K562 (cell line): Measurements from ENCODE around the gene CSNK1A1. TPM values are rescaled to one million over a fixed set of nuclear protein-coding genes. Genes with fewer than 3 reads are reported as not detected.

Source experiments
- CBX3 ChIP-seq, 2 experiments: IDR thresholded peaks; 1 replicate in 1 of 2; 2 replicates in 1 of 2; pipeline ENCODE4 v1.6.1; 2012; ENCODE audit warnings: inconsistent platforms in 2 of 2, low read length in 2 of 2, borderline replicate concordance in 1 of 2, control low read depth in 1 of 2
- CREBBP ChIP-seq: IDR thresholded peaks from one replicate; pipeline ENCODE4 v1.6.1; 2012; ENCODE audit warnings: low read depth, mild to moderate bottlenecking, control low read depth, inconsistent platforms, low read length
- MCM7 ChIP-seq, 2 experiments: fragments of 450-650 bp; IDR thresholded peaks; 2 replicates each; pipeline ENCODE4 v1.6.1; 2016 to 2018
- NCOA1 ChIP-seq: fragments of 450-650 bp; IDR thresholded peaks from 2 replicates; pipeline ENCODE4 v1.6.1; 2016; ENCODE audit warnings: low read depth
- PHF21A ChIP-seq: fragments of 450-650 bp; IDR thresholded peaks from 2 replicates; pipeline ENCODE4 v1.6.1; 2017; ENCODE audit warnings: low read depth, borderline replicate concordance
- TAF7 ChIP-seq: fragments of 450-650 bp; IDR thresholded peaks from 2 replicates; pipeline ENCODE4 v1.6.1; 2016; ENCODE audit warnings: missing genetic modification characterization, missing compliant biosample characterization
- TARDBP ChIP-seq: fragments of 450-650 bp; IDR thresholded peaks from 2 replicates; pipeline ENCODE4 v1.6.1; 2016
- TOE1 ChIP-seq, 2 experiments: fragments of 450-650 bp in 1 of 2; sonication (generic) in 1 of 2; formaldehyde crosslinking in 1 of 2; IDR thresholded peaks; 2 replicates each; pipeline versions ENCODE4 v1.7.1 to v1.8.0; 2016 to 2022; ENCODE audit warnings: borderline replicate concordance in 2 of 2, mild to moderate bottlenecking in 2 of 2, antibody characterized with exemption in 1 of 2, inconsistent platforms in 1 of 2, low read depth in 1 of 2, missing genetic modification reagents in 1 of 2, moderate library complexity in 1 of 2
- VEZF1 ChIP-seq: fragments of 200-800 bp; sonication (Bioruptor generic); IDR thresholded peaks from 2 replicates; pipeline ENCODE4 v1.6.1; 2017; ENCODE audit warnings: missing genetic modification characterization, missing compliant biosample characterization
- XRCC3 ChIP-seq: fragments of 450-650 bp; IDR thresholded peaks from 2 replicates; pipeline ENCODE4 v1.6.1; 2017; ENCODE audit warnings: mild to moderate bottlenecking, moderate library complexity
- ZBTB26 ChIP-seq: fragments of 450-650 bp; formaldehyde crosslinking; IDR thresholded peaks from 2 replicates; pipeline ENCODE4 v1.4.0; 2022; ENCODE audit warnings: missing genetic modification characterization
- ZNF24 ChIP-seq: fragments of 450-650 bp; IDR thresholded peaks from 2 replicates; pipeline ENCODE4 v1.6.1; 2016
- ZNF253 ChIP-seq: fragments of 250-450 bp; sonication (Bioruptor Pico); conservative IDR thresholded peaks from 2 replicates; pipeline ENCODE4 v1.6.1; 2021; ENCODE audit warnings: mild to moderate bottlenecking
- ZNF282 ChIP-seq: sonication (generic); formaldehyde crosslinking; IDR thresholded peaks from 2 replicates; pipeline ENCODE4 v1.8.1; 2023; ENCODE audit warnings: missing genetic modification reagents
- polyA plus RNA-seq, 8 experiments: library from polyadenylated mRNA; depleted of rRNA in 4 of 8; stranded (reverse) in 5 of 8; unstranded in 3 of 8; fragments of >200 nt; fragmentation: Nextera tagmentation in 2 of 8; fragmentation: Illumina TruSeq in 1 of 8; extraction: Ambion mirVana in 2 of 8; extraction: Trizol in 1 of 8; gene quantifications; 2 replicates each; pipeline versions ENCODE4 v1.2.1 to v1.2.3, GENCODE V29; 2011 to 2014; ENCODE audit warnings: inconsistent platforms in 1 of 8, missing spikeins in 1 of 8
- total RNA-seq, 7 experiments: library from RNA; depleted of rRNA in 6 of 7; stranded (reverse); fragments of >200 nt in 6 of 7; fragmentation: Illumina TruSeq in 2 of 7; extraction: Trizol in 2 of 7; gene quantifications; 2 replicates each; pipeline versions ENCODE4 v1.2.1 to v1.2.3, GENCODE V29; 2011 to 2021; ENCODE audit warnings: low replicate concordance in 1 of 7
- TF ChIP-seq, protein P1 (sequence below): sonication (generic); formaldehyde crosslinking; IDR thresholded peaks from 2 replicates; pipeline ENCODE4 v1.8.0; 2023; ENCODE audit warnings: mild to moderate bottlenecking, missing genetic modification reagents
- TF ChIP-seq, protein P2 (sequence below): sonication (generic); formaldehyde crosslinking; IDR thresholded peaks from 2 replicates; pipeline ENCODE4 v1.8.0; 2023; ENCODE audit warnings: missing genetic modification reagents, mild to moderate bottlenecking, borderline replicate concordance

The CSNK1A1 gene
- total and polyA plus RNA-seq, 9 of the 15 experiments (the other 6 are each of a cell fraction or from before 2014, with no cell fraction given): 49.1 to 196 (median 154) TPM

DNA sequence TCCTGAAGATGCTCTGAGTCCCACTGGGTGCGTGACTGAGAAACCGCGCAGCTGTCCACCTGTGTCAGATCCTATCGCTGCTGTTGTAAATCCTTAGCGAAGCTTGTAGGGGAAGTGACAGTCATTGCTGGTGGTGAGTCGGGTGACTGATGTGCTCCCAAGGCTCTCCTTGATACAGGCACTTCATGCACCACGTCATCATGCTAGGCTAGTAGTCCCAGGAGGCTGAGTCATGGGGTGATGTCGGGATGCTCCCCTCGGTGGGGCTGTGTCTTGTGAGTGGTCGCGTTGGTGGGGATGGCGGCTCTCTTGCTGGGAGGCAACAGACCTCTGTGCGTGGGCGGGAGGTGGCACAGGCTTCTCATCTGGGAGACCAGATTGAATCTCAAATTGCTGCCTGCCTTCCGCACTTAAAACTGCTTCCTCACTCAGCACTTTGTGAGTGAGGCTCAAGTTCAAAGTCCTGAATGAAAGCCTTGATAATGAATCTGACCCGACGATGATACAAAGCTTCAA is 84.7 kb downstream of the CSNK1A1 start (continued):
- no peak for TF ChIP-seq ZBTB26
- no peak for TF ChIP-seq ZNF253 (CRISPR knock-in tag)
- TF ChIP-seq TOE1 (IDR thresholded peaks at IDR 0.05; ENCODE audit: borderline replicate concordance): 0 out of 2 replicates have a peak, but pooled peaks have one; percentile 24
- TF ChIP-seq TOE1 (CRISPR knock-in tag; IDR thresholded peaks at IDR 0.05; ENCODE audit: borderline replicate concordance, low read depth): no peak
- no peak for TF ChIP-seq ZNF282 (CRISPR knock-in tag)
- TF ChIP-seq TAF7 (tag): no peak
- no peak; a peak in 1 of 3 replicates for TF ChIP-seq CBX3 (IDR thresholded peaks at IDR 0.05; ENCODE audit: borderline replicate concordance in 1 of 2, low read length in 2 of 2)
- TF ChIP-seq, protein P1, sequence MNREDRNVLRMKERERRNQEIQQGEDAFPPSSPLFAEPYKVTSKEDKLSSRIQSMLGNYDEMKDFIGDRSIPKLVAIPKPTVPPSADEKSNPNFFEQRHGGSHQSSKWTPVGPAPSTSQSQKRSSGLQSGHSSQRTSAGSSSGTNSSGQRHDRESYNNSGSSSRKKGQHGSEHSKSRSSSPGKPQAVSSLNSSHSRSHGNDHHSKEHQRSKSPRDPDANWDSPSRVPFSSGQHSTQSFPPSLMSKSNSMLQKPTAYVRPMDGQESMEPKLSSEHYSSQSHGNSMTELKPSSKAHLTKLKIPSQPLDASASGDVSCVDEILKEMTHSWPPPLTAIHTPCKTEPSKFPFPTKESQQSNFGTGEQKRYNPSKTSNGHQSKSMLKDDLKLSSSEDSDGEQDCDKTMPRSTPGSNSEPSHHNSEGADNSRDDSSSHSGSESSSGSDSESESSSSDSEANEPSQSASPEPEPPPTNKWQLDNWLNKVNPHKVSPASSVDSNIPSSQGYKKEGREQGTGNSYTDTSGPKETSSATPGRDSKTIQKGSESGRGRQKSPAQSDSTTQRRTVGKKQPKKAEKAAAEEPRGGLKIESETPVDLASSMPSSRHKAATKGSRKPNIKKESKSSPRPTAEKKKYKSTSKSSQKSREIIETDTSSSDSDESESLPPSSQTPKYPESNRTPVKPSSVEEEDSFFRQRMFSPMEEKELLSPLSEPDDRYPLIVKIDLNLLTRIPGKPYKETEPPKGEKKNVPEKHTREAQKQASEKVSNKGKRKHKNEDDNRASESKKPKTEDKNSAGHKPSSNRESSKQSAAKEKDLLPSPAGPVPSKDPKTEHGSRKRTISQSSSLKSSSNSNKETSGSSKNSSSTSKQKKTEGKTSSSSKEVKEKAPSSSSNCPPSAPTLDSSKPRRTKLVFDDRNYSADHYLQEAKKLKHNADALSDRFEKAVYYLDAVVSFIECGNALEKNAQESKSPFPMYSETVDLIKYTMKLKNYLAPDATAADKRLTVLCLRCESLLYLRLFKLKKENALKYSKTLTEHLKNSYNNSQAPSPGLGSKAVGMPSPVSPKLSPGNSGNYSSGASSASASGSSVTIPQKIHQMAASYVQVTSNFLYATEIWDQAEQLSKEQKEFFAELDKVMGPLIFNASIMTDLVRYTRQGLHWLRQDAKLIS (CRISPR knock-in tag): no peak
- peak; percentile 36; the same call in 1 of the 2 replicates for TF ChIP-seq VEZF1
- TF ChIP-seq XRCC3: no peak
- TF ChIP-seq MCM7 (IDR thresholded peaks at IDR 0.05): no peak
- TF ChIP-seq CREBBP: no peak
- TF ChIP-seq PHF21A: no peak
- TF ChIP-seq TARDBP: peak; percentile 57; the same call in 1 of the 2 replicates
- 0 out of 2 replicates have a peak, but pooled peaks have one; percentile 45 for TF ChIP-seq NCOA1
- no peak for TF ChIP-seq ZNF24
- TF ChIP-seq, protein P2, sequence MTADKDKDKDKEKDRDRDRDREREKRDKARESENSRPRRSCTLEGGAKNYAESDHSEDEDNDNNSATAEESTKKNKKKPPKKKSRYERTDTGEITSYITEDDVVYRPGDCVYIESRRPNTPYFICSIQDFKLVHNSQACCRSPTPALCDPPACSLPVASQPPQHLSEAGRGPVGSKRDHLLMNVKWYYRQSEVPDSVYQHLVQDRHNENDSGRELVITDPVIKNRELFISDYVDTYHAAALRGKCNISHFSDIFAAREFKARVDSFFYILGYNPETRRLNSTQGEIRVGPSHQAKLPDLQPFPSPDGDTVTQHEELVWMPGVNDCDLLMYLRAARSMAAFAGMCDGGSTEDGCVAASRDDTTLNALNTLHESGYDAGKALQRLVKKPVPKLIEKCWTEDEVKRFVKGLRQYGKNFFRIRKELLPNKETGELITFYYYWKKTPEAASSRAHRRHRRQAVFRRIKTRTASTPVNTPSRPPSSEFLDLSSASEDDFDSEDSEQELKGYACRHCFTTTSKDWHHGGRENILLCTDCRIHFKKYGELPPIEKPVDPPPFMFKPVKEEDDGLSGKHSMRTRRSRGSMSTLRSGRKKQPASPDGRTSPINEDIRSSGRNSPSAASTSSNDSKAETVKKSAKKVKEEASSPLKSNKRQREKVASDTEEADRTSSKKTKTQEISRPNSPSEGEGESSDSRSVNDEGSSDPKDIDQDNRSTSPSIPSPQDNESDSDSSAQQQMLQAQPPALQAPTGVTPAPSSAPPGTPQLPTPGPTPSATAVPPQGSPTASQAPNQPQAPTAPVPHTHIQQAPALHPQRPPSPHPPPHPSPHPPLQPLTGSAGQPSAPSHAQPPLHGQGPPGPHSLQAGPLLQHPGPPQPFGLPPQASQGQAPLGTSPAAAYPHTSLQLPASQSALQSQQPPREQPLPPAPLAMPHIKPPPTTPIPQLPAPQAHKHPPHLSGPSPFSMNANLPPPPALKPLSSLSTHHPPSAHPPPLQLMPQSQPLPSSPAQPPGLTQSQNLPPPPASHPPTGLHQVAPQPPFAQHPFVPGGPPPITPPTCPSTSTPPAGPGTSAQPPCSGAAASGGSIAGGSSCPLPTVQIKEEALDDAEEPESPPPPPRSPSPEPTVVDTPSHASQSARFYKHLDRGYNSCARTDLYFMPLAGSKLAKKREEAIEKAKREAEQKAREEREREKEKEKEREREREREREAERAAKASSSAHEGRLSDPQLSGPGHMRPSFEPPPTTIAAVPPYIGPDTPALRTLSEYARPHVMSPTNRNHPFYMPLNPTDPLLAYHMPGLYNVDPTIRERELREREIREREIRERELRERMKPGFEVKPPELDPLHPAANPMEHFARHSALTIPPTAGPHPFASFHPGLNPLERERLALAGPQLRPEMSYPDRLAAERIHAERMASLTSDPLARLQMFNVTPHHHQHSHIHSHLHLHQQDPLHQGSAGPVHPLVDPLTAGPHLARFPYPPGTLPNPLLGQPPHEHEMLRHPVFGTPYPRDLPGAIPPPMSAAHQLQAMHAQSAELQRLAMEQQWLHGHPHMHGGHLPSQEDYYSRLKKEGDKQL (CRISPR knock-in tag): no peak
